ENCODE results near the gene RHOF.
A peak's percentile ranks its signal among the peaks of the same experiment; 100 is the strongest.

Gene RHOF

GRCh38 chr12:121804417-121805111 lies 11.1 kb upstream of the RHOF start:
- DNase-seq (ENCODE audit: low read depth) = peak; percentile 48

GRCh38 chr12:121803861-121804416 lies 10.5 kb upstream of the RHOF start, which contains the start of gene SETD1B:
TSS of gene SETD1B (plus strand) at chr12:121804009. CDS start at chr12:121804738, 729 bp downstream.
- DNase-seq (ENCODE audit: low read depth) = peak; percentile 72

GRCh38 chr12:121802843-121803698 lies 9.6 kb upstream of the RHOF start:
- DNase-seq (ENCODE audit: low read depth) = peak; percentile 96

GRCh38 chr12:121802485-121802842 lies 9.0 kb upstream of the RHOF start:
- DNase-seq (ENCODE audit: low read depth) = no peak

GRCh38 chr12:121801595-121802484 lies 8.4 kb upstream of the RHOF start:
- DNase-seq (ENCODE audit: low read depth) = no peak

- peak; percentile 85 for DNase-seq (ENCODE audit: low read depth)
These were observed 7.5 kb upstream of the RHOF start for GRCh38 chr12:121800694-121801594.

DNA sequence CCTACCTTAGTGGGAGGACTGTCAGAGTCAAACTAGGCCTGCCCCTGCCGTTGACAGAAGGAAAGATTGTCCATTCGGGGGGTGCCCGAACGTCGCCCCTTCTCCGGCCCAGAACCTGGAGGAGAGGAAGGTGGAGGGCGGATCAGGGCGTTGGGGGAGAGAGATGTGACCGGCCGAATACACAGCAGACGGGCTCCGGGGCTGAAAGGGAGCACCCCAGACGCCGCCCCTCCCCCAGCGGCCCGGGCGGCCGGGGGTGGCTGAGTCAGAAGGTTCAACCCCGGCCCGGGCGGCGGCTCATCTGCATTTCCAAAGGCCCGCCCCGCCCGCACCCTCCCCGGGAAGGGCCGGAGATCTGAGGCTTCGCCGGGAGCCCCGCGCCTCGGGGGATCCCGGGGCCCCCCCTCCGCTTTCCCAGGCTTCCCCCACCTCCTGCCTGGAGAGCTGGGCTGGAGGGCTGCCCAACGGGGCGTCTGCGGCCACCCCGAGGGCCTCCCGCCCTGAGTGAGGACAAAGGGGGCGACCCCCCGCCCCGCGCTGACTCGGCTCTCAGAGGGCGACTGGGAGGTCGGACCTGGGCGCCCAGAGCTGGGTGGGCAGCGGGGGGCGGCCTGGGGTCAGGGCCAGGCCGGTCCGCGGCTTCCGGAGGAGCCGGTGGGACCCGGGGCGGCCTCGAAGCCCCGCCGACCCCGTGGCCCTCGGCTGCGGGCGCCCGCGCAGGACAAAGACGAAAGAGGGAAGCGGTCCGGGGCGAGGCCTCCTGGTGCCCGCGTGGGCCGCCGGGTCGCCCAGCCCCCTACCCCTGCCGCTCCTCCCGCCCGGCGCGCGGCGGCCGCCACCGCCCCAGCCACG lies 6.6 kb upstream of the RHOF start:
- DNase-seq (ENCODE audit: low read depth) = peak; percentile 91

GRCh38 chr12:121799156-121799841 lies 5.8 kb upstream of the RHOF start:
- DNase-seq (ENCODE audit: low read depth) = peak; percentile 80

DNA sequence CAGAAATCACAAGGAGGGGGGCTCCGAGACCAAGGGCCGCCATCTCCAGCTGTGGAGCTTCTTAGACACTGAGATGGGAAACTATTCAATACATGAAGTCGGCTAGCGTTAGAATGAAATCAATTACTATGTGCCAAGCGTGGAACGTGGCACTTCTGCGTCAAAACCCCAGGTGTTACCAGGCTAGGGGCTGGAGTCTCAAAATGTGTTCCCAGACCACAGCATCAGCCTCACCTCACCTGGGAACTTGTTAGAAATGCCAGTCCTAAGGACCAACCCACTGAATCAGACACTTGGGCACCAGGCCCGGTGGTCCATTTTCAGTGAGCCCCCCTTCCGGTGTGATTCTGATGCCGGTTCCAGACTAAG lies 5.3 kb upstream of the RHOF start:
- DNase-seq (ENCODE audit: low read depth) = no peak

DNA sequence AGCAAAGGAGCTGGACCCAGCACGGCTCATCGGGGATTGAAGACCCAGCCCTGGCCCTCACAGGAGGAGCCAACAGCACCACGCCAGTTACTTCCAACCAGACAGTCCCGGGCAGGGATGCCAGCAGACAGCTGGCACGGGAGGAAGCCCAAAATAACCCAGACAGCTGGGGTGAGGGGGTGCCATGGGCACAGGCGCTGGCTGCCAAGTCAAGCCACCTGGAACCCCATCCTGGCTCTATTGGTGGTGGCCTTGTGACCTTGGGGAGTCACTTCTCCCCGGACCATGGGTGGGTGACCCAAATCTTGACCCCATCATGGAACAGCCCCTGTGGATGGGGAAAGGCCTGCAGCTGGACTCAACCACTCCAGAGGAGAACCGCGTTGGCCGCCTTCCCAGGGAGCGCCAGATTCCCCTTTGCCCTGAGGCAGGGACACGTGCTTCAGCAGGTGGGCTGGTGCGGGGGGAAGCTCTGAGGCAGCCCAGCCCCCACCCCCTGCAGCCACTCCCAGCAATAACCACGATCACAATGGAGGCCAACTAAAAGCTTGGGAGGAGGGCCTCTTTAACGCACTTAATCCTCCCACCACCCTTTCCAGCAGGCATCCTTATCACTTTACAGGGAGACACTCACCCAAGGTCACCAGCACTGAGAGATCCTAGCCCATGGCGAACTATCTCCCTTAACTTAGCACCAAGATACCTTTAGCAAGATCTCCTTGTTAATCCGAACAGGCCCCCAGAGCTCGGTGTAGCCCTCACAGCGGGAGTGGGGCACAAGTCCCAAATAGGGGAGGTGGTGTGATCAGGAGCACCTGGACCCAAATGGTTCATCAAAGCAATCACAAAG lies 4.7 kb upstream of the RHOF start:
- no peak for DNase-seq (ENCODE audit: low read depth)

DNA sequence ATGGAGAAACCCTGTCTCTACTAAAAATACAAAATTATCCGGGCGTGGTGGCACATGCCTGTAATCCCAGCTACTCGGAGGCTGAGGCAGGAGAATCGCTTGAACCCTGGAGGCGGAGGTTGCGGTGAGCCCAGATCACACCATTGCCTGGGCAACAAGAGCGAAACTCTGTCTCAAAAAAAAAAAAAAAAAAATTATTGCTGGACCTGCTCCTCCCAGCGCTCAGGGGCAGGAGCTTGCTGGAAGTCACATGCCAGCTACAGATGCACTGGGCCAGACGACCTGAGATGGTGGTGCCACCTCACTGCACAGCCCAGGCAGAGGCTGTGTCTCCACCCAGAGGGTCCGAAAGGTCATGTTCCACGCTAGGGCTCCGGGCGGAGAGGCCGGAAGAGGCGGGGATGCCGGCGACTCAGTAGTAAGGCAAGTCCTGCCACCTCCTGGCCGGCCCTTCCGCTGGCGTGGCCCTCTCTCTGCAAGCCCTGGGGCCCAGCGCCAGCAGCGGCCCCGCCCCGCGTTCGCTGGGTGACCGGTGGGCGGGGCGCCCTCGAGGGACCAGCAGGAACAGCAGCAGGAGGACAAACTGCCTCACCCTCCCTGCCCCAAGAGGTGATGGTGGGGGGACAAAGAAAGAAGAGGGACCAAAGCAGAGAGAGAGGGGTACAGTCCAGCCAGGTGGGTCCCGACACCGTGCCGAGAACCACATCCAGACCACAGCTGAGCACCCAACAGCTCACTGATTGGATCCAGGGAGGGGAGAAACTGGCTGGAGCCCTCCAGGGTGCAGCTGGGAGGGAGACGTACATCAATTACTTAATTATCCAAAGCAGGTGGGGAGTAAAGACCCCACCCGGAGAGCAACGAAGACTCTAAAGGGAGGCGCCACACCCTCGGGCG lies 3.6 kb upstream of the RHOF start:
- peak; percentile 94 for DNase-seq (ENCODE audit: low read depth)

DNA sequence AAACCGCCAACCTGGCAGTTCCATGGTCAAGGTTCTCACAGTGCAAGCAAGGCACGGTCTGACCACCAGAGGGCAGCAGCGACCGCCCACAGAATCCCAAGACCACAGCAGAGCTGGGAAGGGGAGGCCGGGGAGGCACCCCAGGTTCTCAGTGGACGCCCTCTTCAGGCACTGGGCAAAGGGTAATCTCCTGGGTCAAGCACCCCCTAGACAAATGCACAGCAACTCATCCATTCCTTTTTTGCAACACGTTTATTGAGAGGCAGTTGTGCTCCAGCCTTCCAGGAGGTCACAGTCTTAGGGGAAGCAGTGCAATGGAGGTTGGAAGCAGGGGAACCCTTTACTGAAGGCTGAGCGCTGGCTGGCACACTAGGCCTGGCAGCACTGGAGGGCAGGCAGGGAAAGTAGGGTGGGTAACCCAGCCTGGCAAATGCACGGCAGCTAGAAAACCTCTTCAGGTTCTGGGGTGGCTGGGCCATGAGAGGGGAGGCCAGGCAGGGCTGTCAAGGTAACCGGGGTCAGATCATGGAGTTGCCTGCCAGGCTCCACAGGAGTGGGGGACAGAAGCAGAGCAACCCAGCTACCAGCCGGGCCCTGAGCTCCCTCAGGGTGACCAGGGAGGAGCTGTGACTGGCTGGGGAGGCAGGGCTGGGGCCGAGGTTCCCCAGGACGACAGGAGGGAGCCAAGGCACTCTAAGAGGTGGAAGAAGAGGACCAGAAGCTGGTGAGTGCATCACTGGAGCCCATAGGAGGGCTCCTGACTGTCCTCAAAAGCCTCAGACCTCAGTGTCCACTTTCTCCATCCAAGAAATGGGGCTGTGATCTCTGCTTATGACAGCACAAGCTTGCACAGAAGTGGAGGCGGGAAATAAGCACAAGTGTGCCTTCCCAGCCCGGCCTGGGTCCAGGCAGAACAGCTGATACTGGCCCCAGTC lies 1.8 kb upstream of the RHOF start:
- DNase-seq (ENCODE audit: low read depth) = peak; percentile 80

GRCh38 chr12:121794534-121795033 lies 1.1 kb upstream of the RHOF start:
- DNase-seq (ENCODE audit: low read depth) = no peak

- DNase-seq (ENCODE audit: low read depth) = peak; percentile 92
These were observed 498 bp upstream of the RHOF start for GRCh38 chr12:121793838-121794533.
